HG02798 (cell line): ENCODE data around the gene C2orf49.

ENCODE experiments used
- ATAC-seq: cut with Tn5 transposase; IDR thresholded peaks from one replicate; pipeline ENCODE4 v1.9.1; 2021; ENCODE audit warnings: mild to moderate bottlenecking; ENCODE audit not compliant: unreplicated experiment, poor library complexity

Gene C2orf49

DNA sequence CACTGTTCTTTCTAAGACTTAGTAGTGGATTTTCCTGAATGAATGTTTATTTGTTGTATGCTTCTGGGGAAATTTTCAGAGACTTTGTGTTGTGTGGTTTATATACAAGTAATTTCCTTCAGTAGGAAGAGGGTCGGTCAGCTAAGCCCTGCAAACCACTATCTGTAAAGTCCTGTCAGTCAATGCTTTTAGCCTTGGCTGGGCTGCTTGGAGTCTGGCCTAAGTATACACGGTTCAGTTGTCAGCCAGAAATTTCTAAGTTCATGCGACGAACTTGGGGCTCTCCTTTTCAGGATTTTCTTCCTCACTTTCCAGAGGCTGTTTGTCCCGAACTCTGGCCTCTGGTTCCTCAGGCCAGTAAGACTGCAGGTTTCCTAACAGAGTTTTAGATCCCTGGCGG lies 21.3 kb downstream of the C2orf49 start:
- no peak for ATAC-seq

DNA sequence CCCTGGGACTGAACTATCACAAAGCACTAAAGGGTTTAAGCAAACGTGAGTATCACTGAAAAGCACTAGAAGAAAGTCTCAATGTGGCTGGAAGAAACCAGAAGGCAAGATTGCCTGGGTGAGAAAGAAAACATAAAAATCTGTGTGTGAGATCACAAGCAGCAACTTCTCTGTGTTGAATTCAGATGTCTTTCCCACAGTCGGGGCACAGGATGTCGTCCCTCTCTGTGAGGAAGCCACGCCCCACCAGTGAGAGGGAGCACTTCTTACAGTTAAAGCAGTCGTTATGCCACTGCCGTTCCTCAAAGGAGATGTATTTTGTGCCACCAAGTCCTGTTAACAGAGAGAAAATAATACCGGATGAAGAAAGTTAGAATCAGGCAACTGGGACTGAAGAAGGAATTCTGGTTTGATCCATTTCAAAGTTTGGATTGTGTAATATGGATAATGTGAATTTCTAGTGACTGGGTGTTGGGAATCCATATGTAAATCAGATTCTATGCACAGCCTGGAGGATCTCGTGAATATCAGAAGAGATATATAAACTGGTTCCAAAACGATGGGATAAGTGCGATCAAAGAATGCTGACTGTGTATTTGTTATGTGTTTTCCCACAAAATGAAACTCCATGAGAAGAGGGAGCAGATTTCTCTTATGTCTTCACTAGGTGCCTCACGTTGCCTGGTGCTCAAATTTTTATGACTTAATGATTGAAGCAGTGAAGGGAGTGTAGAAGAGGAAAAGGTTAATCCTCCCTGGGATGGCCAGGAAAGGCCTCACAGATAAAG lies 24.0 kb downstream of the C2orf49 start:
- ATAC-seq = no peak

DNA sequence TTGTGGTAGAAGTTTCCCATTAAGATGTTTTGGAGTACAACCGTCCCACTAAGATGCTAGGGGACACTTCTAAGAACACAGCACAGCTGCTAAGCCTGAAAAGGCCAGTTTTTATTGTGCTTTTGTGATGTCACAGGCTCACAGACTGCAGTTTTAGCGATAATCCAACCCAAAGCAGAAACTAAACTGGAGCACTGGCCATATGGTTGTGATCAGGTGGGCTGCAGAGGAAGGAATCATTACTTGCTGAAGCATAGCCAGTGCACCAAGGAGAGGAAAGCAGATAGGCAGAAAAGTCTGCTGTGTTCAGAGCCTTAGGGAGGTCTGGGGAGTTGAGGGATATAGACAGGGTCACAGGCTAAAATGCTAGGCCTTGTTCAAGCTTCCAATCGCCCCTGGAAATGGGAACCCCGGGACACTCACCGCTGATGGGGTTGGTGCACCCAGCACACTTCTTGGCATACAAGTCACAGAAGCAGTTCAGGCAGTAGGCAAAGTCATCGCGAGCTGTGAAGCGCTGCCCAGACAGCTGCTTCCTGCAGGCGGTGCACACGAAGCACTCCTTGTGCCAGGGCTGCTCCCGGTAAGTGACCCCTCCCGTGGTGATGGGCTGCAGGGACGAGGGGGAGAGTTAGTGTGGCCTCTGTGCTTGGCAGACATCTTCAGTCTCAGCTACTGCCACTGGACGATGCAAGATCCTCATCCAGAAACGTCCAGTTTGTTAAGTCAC lies 25.7 kb downstream of the C2orf49 start:
- no peak for ATAC-seq

DNA sequence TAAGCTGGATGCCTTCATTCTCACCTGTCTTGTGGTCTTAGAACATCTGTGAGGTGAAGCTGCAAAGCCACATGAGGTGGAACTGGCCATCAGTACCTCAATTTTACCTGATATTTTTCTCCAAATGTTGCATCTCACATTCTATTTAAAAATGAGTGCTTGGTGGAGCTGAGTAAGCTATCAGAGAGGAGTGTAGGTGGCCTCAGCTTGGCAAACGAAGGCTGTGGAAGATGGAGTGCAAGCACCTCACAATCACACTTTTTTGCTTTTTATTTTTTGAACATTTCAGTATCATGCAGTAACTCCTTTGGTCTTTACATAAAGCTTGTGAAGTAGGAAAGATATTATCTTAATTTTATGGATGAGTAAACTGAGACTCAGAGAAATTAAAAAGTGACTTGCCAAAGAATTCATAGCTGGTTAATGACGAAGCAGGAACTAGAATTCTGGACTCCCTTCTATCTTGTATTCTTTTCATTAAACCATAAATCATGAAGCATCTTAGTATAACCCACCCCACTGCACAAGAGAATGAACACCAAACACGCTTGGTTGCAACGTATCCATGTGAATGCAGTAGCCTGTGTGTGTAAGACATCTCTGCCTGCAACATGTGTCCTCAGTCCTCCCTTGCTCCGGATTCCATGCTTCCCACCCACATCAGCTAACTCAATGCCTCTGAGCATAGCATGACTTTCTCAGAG lies 27.2 kb downstream of the C2orf49 start:
- ATAC-seq = no peak

DNA sequence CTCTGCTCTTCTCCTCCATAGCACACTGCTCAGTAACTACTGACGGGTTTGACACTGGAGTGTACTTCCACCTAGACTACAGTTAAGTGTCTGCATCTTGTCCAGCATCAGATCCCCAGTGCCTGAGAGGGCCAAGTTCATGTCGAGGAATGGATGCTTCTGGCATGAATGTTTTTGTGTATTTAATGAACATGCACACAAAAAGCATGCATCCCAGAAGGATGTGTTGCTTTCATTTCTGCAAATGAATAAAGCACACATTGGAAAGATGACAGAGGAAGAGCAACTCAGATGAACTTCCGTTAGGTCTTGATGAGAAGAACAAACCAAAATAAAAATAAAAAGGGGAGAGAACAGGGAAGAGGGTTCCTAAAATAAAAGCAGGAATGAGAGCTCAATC lies 27.9 kb downstream of the C2orf49 start:
- ATAC-seq = no peak

DNA sequence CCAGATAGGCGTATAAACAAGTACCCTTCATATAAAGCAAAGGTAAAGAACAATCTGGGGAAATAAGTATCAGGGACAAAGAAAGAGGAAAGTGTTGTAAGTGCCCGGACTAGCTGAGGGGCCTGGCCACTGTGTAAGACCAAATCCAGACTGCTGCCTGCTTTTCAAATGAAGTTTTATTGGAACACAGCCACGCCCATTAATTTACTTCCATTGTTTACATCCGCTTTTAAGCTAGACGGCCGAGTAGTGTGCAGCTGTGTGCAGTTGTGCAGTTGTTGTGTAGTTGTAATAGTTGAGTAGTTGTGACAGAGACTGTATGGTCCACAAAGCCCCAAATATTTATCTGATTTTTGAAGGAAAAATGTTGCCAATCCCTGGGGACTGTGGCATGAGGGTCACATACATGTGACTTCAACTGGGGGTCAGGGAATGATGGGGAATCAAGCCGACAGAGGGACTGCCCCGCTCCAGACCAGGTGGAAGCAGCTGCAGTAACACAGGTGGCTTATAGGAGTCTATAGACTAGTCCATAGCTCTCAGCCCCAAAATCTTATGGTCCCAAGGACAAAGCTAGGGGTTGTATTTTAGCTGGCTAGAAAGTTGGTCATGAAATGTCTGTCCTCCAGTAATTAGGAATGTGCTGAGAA lies 31.5 kb downstream of the C2orf49 start:
- ATAC-seq = no peak

DNA sequence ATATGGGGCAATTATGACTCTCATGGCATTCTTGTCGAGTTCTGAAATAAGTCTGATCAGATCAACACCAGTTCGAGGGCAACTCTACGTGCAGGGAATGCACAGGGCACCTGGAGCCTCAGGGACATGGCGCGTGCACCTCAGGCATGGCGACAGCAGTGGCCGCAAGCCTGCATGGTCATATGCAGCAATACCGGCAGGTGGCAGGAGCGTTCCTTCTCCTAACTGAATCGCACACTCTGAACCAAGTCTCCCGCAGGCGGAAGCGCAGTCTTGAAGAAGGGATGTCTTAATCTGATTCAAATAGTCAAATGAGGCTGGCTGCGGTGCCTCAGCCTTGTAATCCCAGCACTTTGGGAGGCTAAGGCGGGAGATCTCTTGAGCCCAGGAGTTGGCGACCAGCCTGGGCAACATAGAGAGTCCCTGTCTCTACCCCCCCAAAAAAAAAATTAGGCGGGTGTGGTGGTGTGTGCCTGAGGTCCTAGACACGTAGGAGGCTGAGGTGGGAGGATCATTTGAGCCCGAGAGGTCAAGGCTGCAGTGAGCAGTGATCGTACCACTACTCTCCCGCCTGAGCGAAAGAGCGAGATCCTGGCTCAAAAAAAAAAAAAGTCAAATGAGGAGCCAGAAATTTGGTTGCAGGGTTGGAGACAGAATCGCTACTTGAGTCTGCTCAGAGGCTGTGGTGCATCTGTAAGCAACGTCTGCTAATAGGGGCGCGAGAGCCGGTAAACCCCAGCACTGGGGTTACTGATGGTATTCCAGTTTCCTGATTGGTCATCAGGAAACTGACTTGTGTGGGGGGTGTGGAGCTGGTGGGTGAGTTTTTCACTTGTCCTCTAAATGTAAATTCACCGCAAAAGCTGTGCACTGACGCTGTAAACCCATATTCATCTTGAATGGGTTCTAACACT lies 32.7 kb downstream of the C2orf49 start:
- peak; percentile 84 for ATAC-seq

DNA sequence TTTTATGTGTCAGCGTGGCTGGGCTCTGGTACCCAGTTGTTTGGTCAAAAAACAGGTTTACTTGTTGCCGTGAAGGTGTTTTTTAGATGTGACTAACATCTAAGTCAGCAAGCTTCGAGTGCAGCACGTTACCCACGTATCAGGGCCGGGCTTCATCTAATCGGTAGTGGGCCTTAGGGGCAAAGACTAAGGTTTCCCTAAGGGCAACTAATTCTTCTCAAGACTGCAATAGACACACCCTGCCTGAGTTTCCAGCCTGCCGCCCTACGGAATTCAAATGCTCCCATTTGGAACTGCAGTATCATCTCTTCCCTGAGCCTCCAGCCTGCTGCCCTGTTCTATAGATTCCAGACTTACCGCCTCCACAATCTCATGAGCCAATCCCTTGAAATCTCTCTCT lies 33.8 kb downstream of the C2orf49 start:
- ATAC-seq = no peak

DNA sequence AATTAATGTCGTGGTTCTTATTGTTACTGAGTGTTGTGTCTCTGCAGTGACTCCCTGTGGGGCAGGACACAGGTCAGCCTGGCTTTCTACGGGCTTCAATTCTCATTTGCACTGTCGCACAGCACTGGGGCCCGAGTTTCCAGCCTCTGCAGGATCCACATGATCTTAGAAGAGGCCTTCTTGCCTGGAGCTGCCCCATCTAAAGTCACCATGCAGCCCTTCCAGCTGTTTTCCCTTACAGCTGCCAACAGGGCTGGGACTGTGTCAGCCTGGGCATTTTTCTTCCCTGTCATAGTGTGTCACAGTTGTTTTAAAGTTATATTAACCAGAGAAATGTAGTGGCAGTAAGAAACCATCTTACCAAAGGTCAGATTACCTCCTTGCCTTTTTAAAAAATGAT lies 34.5 kb downstream of the C2orf49 start:
- no peak for ATAC-seq

DNA sequence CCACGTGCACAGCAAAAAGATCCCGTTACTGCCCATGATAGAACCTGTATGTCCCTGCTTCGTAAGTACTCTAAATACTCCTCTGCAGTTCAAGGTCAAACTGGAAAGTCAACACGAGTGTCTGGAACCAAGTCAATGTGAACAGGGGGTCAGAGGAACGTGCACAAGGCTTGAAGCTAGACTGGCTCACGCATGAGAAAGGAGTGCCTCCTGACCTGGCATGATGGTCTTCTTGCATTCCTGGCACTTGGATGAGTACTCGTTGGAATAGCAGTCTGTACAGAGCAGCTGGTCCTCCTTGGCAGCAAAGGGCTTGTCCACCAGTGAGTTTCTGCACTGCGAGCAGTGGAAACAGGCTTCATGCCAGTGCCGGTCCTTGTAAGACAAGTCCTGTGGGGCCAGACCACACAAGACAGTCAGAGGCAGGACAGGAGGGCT lies 36.0 kb downstream of the C2orf49 start:
- peak; percentile 14 for ATAC-seq

DNA sequence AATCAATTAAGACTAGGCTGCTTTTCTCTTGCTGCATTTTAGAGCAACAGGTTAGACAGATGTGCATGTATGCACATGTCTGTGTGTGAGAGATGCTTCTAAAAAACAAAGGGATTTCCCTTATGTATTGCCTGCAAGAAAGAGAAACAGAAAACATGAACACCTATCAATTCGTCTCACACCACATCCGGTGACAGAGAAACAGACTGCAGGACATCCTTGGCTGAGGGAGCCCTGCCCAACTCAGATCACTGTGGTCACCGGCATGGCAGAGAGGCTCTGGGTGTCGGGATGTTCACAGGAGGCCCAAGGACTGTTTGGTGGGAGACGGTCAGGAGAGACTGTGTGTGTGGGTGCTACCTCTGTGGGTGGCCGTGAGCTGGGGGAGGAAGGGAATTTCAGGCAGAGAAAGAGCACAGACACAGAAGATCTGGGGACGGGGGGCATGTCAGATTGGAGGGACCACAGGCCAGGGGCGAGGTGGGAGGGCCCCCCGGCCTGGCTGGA lies 36.6 kb downstream of the C2orf49 start:
- peak; percentile 96 for ATAC-seq

DNA sequence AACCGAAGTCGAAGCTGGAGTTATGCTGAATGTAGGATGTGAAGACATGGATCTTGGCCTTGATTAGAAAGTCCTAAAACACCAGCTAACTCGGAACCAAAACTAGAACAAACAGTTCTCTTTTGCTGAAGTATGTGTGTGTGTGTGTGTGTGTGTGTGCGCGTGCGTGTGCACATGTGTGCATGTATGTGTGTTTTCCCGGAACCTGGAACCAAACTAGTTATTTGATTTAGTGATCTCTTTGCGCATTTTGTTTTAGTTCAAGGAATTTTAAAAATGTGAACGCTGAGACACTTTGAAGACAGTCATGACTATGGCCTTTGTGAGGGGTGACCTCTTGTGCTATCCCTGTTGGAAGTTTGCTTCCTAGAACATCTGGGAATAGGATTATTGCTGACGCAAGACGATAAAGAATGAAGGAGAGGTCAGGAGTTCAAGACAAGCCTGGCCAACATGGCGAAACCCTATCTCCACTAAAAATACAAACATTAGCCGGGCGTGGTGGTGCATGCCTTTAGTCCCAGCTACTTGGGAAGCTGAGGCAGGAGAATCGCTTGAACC lies 37.7 kb downstream of the C2orf49 start:
- ATAC-seq = no peak

DNA sequence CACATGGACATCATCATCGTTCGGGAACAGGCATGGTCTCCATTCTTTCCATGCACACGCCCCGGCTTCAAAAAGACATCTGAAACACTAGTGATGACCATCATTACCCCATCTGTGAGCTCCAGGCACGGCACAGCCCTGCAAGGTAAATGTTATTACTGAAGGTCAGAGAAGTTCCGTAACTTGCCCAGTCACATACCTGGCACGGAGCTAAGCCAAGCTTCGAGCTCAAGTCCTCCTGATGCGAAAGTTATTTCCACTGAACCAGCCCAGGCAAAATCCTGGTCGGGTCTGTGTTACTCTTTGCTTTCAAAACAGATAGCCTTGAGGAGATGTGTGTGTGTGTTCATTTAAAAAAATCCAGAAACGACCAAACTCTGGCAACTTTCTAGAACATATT lies 38.7 kb downstream of the C2orf49 start:
- ATAC-seq = no peak

DNA sequence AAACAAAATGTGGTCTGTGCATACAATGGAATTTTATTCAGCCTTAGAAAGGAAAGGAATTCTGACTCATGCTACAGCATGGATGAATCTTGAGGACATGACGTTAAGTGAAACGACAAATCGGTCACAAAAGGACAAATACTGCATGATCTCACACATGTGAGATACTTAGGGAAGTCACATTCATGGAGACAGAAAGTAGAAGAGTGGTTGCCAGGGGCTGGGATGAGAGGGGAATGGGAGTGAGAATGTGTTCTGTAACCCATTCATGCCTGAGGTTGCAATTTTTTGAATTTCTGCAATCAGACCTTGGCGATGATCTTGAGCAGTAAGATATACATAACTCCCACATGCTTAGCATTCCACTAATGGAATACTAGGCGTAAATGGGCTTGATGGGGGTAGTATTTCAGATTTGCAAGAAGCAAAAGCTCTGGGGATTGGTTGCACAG lies 39.5 kb downstream of the C2orf49 start:
- no peak for ATAC-seq

DNA sequence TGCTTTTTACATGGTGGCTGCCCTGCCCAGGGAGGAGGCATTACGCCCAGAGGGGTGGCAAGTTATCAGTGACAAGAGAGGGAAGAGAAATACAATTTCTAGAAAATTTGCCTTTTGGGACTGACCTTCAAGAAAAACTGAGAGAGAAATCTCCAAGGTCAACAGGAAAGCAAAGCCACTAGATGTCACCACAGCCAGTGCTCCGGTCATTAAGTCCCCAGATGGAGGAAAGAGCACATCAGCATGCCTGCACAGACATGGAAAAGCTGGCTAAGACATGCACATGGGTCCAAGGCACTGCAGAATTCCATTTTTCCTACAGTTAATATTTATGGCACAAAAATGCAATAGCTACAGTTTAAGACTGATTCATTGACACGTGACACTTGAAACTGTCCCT lies 40.5 kb downstream of the C2orf49 start:
- ATAC-seq = no peak

DNA sequence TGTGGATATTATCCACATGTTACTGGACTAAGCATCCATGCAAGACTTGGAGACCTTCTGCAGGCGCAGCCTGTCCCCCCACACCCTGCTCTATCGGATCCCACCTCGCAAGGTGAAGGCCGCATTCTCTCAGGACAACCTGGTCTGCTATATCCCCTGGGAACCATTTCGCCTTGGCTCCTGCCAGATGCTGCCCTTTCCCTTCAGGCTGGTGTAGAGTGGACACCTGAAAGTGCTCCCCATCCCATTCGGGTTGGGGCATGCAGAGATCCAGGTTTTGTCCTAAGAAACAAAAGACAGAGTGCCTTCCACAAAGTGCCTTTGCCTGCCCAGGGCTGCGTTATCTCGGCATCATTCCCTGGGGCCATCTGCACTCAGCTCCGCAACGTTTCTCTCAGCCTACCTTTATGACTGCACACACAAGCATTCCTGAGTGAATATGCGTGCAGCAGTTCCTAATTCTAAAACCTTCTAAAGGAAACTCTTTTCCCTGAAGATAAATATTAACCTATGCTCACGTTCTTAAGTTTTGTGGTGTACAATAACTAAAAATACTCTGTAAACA lies 41.0 kb downstream of the C2orf49 start:
- ATAC-seq = no peak

DNA sequence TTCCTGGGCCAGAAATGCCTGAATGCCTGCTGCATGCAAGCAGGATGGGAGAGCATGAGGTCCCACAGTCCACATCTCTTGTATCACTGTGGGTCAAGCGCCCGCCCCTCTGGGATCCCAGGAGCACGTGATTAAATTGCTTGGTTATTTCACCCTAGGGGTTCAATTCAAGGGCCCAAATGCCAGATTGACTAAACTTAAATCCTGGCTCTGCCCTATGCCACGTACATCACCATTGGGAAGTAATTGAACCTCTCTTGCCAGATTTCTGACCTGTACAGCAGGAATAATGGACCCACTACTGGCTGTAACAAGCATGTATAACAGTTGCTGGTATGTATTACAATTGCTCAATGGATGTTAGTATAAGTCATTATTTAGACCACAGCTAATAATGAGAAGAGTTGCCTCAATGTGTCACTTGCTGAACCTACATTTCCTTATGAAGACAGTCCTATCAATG lies 41.6 kb downstream of the C2orf49 start:
- ATAC-seq = no peak

DNA sequence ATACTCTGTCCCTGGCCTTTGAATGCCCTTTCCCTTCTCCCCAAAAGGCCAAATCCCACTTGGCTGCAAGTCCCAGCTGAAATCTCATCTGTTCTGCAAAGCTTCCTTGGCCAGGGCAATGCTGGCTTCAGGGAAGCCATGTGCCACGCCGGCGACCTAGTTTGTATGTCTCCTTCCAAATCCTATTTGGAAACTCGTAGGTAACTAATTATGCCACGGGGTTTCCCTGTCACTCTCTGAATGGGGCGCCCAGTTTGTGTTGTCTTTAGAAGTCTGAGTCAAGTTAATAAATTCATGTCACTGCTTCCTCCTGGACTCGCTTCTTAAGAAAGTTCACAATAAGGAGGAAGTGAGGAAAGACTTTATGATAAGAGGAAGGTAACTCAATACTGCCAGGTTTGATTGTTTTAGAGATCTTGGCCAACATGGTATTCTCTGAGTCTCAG lies 42.4 kb downstream of the C2orf49 start:
- no peak for ATAC-seq
